ENCODE measurements around the gene SQSTM1. TPM values are rescaled to one million over a fixed set of nuclear protein-coding genes. Genes with fewer than 3 reads are reported as not detected.

SQSTM1 gene
- total RNA-seq, 1 experiment from 2014 or later: 341 TPM

DNA sequence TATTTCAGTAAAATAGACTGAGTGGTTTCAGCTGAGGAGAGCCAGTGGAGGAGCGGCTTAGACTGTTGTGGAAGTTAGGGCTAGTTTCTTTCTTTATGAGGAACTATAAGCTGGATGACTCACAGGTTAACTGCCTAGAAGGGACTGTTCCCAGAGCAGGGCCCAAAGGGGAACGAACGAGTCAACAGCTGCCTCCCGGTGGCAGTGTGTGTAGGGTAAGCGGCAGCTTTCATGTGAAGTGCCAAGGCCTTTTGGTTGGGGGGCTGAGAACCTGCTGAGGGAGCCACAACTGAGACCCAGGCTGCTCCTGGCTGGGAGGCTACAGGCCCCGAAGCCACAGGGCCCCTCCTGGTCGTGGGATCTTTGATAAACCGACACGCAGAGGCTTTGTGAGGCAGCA, 7.0 kb downstream of the SQSTM1 start:
- intact Hi-C loops (cut with micrococcal nuclease): no loop called here
- Histone ChIP-seq H3K79me2 (ENCODE audit: low read length) (peaks cover 41% of the 10 kb centered on the region), H3K4me1 (ENCODE audit: insufficient read depth, low read length) (peaks cover 8% of the 10 kb centered on the region), H3K9ac (ENCODE audit: low read length) (no peak overlapping the region), H3F3A (ENCODE audit: low read length, unreplicated experiment) (no peaks in the 10 kb centered on the region), H4K20me1 (ENCODE audit: low read length) (peaks cover 35% of the 10 kb centered on the region), H3K9me2 (replicated peaks; ENCODE audit: low read length) (no peaks in the 10 kb centered on the region), H3K36me3 (ENCODE audit: low read depth, low read length) (peaks cover 67% of the 10 kb centered on the region), H3K27ac (ENCODE audit: low read length) (peak overlapping the region; percentile 29; the same call in 1 of the 2 replicates), H3K4me2 (ENCODE audit: low read length) (no peak overlapping the region), H2AFZ (ENCODE audit: low read length) (no peak overlapping the region), H3K9me3 (ENCODE audit: low read length) (no peaks in the 10 kb centered on the region), H3K27me3 (ENCODE audit: low read length) (no peaks in the 10 kb centered on the region), H3K4me3 (ENCODE audit: low read length) (no peak overlapping the region)
- CTCF ChIA-PET: no interaction called here
- TF ChIP-seq EZH2phosphoT487 (IDR thresholded peaks at IDR 0.05; ENCODE audit: borderline replicate concordance, low read length): no peak
- TF ChIP-seq, protein P1, sequence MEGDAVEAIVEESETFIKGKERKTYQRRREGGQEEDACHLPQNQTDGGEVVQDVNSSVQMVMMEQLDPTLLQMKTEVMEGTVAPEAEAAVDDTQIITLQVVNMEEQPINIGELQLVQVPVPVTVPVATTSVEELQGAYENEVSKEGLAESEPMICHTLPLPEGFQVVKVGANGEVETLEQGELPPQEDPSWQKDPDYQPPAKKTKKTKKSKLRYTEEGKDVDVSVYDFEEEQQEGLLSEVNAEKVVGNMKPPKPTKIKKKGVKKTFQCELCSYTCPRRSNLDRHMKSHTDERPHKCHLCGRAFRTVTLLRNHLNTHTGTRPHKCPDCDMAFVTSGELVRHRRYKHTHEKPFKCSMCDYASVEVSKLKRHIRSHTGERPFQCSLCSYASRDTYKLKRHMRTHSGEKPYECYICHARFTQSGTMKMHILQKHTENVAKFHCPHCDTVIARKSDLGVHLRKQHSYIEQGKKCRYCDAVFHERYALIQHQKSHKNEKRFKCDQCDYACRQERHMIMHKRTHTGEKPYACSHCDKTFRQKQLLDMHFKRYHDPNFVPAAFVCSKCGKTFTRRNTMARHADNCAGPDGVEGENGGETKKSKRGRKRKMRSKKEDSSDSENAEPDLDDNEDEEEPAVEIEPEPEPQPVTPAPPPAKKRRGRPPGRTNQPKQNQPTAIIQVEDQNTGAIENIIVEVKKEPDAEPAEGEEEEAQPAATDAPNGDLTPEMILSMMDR (conservative IDR thresholded peaks at IDR 0.05; ENCODE audit: low read depth, low read length): peak; percentile 14; the same call in 1 of the 2 replicates
- POLR2A ChIA-PET (ENCODE audit: unreplicated experiment): interaction anchor here (0.7 kb wide), 1 partner anchor 9 kb away, joined by 3 read pairs; no protein-coding TSS in a partner anchor
- ATAC-seq: peak; percentile 84
- no TSS peak for BruUV-seq (replicated peaks)
- DNase-seq: peak; percentile 63

DNA sequence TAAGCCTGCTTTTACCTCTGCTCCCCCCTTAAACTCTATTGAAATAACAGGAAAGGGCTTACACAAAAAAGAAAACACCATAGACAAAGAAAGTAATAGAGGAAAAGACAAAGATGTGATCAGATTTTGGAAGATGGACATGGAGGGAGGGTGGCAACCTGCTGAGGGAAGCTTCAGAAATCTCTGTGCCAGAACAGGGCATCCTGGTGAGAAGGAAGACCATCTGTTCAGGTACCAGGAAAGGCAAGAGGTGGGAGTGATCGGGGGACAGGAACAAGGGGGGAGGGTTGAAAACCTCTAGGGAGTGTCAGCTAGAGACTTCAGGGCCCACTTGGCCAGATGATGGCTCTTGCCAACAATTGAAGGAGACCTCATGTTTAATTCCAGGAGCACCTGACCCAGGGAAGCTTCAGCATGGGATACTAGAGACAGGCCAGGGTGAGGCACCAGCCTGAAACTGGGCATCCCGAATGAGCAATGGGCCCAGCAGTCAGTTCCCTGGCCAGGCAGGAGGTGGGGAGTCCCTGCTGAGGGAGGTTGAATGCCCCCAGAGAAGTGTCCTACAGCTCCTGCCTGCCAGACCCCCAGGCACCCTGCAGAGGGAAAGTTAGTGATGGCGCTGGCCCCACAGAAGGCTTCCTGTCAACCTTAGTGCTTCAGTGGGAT, 8.2 kb downstream of the SQSTM1 start:
- intact Hi-C loops (cut with micrococcal nuclease): no loop called here
- ATAC-seq (no peak), DNase-seq (no peak)
- Histone ChIP-seq H3K9ac (ENCODE audit: low read length) (no peak overlapping the region), H3K36me3 (ENCODE audit: low read depth, low read length) (peaks cover 72% of the 10 kb centered on the region), H2AFZ (ENCODE audit: low read length) (no peak overlapping the region), H3K4me2 (ENCODE audit: low read length) (no peak overlapping the region), H3F3A (ENCODE audit: low read length, unreplicated experiment) (no peaks in the 10 kb centered on the region), H3K79me2 (ENCODE audit: low read length) (peaks cover 29% of the 10 kb centered on the region), H3K27ac (ENCODE audit: low read length) (no peak overlapping the region), H3K4me3 (ENCODE audit: low read length) (no peak overlapping the region), H3K9me2 (replicated peaks; ENCODE audit: low read length) (no peaks in the 10 kb centered on the region), H3K27me3 (ENCODE audit: low read length) (no peaks in the 10 kb centered on the region), H4K20me1 (ENCODE audit: low read length) (peaks cover 24% of the 10 kb centered on the region), H3K4me1 (ENCODE audit: insufficient read depth, low read length) (peaks cover 3% of the 10 kb centered on the region; the same call in 1 of the 2 replicates), H3K9me3 (ENCODE audit: low read length) (no peaks in the 10 kb centered on the region)
- no TSS peak for BruUV-seq (replicated peaks)
- ChIA-PET POLR2A (ENCODE audit: unreplicated experiment) (no interaction called here), CTCF (no interaction called here)
- TF ChIP-seq, protein P1 (conservative IDR thresholded peaks at IDR 0.05; ENCODE audit: low read depth, low read length): no peak
- TF ChIP-seq EZH2phosphoT487 (IDR thresholded peaks at IDR 0.05; ENCODE audit: borderline replicate concordance, low read length) (no peak), EZH2 (IDR thresholded peaks at IDR 0.05; ENCODE audit: low read length, unreplicated experiment) (no peak)

DNA sequence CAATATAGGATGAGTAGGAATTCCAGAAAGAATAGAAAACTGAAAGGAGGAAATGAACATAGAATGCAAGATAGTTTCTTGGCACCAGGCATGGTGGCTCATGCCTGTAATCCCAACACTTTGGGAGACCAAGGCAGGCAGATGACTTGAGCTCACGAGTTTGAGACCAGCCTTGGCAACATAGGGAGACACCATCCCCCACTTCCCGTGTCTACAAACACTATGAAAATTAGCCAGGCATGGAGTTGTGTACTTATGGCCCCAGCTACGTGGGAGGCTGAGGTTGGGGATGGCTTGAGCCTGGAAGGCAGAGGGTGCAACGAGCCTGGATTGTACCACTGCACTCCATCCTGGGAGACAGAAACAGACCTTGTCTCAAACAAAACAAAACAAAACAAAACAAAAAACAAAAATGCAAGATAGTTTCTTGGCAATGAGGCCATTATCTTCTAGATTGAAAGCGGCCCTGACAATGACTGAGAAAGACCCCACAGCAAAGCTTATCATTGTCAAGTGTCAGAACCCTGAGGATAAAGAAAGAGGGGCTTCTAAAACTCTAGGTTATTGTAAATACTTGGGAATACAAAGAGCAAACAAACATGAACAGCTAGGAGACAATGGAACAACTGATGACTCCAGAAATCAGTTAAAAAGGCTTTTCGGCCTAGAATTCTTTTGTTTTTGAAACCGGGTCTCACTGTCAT, 9.2 kb downstream of the SQSTM1 start:
- Histone ChIP-seq H3K9me2 (replicated peaks; ENCODE audit: low read length) (no peaks in the 10 kb centered on the region), H3K4me2 (ENCODE audit: low read length) (no peak overlapping the region), H3K4me1 (ENCODE audit: insufficient read depth, low read length) (peaks cover 3% of the 10 kb centered on the region; the same call in 1 of the 2 replicates), H3K27ac (ENCODE audit: low read length) (no peak overlapping the region), H3F3A (ENCODE audit: low read length, unreplicated experiment) (no peaks in the 10 kb centered on the region), H3K9me3 (ENCODE audit: low read length) (no peaks in the 10 kb centered on the region), H3K9ac (ENCODE audit: low read length) (no peak overlapping the region), H2AFZ (ENCODE audit: low read length) (no peak overlapping the region), H3K36me3 (ENCODE audit: low read depth, low read length) (peaks cover 63% of the 10 kb centered on the region), H3K27me3 (ENCODE audit: low read length) (no peaks in the 10 kb centered on the region), H3K79me2 (ENCODE audit: low read length) (peaks cover 19% of the 10 kb centered on the region), H3K4me3 (ENCODE audit: low read length) (no peak overlapping the region), H4K20me1 (ENCODE audit: low read length) (peaks cover 14% of the 10 kb centered on the region; the same call in 1 of the 2 replicates)
- no peak for DNase-seq
- ChIA-PET POLR2A (ENCODE audit: unreplicated experiment) (no interaction called here), CTCF (no interaction called here)
- no peak for ATAC-seq
- no TSS peak for BruUV-seq (replicated peaks)
- intact Hi-C loops (cut with micrococcal nuclease): no loop called here
- no peak for TF ChIP-seq EZH2 (IDR thresholded peaks at IDR 0.05; ENCODE audit: low read length, unreplicated experiment)
- no peak for TF ChIP-seq EZH2phosphoT487 (IDR thresholded peaks at IDR 0.05; ENCODE audit: borderline replicate concordance, low read length)
- TF ChIP-seq, protein P1 (conservative IDR thresholded peaks at IDR 0.05; ENCODE audit: low read depth, low read length): no peak

Measured in PC-3 (cell line).